Measurements from ENCODE around the gene HPSE2.

Gene HPSE2

DNA sequence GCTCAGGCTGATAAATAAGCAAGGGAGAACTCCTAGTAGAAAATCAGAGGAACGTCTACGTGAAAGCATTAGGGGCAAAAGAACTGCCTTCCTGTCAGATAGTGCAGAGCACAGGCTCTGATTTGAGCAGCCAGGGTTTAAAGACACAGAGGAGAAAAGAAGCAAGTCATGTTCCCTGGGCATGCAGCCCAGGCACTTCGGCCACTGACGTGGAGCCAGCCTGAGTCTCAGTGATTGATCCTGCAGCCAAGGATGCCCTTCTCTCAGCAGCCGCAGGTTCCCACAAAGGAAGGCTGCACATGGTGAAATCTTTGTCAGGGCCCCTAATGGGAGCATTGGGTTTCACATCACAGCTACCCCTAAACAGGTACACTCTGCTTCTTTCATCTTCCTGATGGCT lies 627.2 kb downstream of the HPSE2 start:
- TF ChIP-seq, protein P1, sequence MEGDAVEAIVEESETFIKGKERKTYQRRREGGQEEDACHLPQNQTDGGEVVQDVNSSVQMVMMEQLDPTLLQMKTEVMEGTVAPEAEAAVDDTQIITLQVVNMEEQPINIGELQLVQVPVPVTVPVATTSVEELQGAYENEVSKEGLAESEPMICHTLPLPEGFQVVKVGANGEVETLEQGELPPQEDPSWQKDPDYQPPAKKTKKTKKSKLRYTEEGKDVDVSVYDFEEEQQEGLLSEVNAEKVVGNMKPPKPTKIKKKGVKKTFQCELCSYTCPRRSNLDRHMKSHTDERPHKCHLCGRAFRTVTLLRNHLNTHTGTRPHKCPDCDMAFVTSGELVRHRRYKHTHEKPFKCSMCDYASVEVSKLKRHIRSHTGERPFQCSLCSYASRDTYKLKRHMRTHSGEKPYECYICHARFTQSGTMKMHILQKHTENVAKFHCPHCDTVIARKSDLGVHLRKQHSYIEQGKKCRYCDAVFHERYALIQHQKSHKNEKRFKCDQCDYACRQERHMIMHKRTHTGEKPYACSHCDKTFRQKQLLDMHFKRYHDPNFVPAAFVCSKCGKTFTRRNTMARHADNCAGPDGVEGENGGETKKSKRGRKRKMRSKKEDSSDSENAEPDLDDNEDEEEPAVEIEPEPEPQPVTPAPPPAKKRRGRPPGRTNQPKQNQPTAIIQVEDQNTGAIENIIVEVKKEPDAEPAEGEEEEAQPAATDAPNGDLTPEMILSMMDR (IDR thresholded peaks at IDR 0.05; ENCODE audit: borderline replicate concordance, insufficient read depth, low read depth, low read length): no peak
- no peak overlapping the region for H3K4me3 ChIP-seq (ENCODE audit: low read depth, low read length)

DNA sequence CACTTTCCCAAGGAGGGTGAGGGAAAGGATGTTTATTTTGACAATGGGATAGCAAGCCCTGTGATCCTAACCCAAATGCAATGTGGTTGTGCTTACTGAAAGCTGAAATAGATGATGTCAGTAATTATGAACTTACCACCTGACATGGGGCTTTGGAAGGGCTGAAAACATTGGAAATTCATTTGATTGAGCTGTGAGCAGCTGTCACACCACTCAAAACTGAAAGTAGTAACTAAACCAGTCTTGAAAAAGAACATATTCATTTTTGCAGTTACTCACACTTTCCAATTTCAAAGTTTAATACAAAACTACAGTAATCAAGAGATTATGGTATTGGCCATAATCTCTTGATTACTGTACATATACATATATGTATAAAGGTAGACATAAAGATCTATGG lies 633.4 kb downstream of the HPSE2 start:
- TF ChIP-seq, protein P1 (IDR thresholded peaks at IDR 0.05; ENCODE audit: borderline replicate concordance, insufficient read depth, low read depth, low read length): no peak
- H3K4me3 ChIP-seq (ENCODE audit: low read depth, low read length): no peak overlapping the region

DNA sequence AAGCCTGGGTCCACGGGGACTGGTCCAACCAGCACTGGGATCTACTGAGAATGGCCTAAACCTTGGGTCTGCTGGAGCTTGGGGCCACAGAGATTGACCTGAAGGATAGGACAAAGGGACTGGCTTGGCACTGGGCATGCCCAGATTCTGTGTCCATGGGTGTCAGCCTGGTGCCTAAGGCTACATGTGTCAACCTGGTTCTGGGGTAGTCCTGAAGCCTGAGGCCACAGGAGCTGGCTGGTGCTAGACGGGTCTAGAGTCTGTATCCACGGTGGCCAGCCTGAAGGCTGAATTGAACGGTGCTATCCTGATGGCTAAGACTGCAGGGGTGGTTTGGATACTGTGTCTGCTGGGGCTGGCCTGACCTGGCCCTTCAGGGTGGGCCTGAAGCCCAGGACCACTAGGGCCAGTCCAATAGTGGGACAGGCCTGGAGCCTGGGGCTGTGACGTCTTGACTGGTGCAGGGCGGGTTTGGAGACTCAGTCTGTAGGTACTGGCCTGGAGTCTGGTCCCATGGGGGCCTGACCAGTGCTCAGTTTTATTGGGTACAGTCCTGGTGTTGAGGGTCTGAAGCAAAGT lies 636.5 kb downstream of the HPSE2 start:
- TF ChIP-seq, protein P1 (IDR thresholded peaks at IDR 0.05; ENCODE audit: borderline replicate concordance, insufficient read depth, low read depth, low read length): no peak
- no peak overlapping the region for H3K4me3 ChIP-seq (ENCODE audit: low read depth, low read length)

- H3K4me3 ChIP-seq (ENCODE audit: low read depth, low read length): no peak overlapping the region
- TF ChIP-seq, protein P1 (IDR thresholded peaks at IDR 0.05; ENCODE audit: borderline replicate concordance, insufficient read depth, low read depth, low read length): no peak
Measured at GRCh38 chr10:98596404-98596803, 639.2 kb downstream of the HPSE2 start.

- TF ChIP-seq, protein P1 (IDR thresholded peaks at IDR 0.05; ENCODE audit: borderline replicate concordance, insufficient read depth, low read depth, low read length): no peak
- H3K4me3 ChIP-seq (ENCODE audit: low read depth, low read length): no peak overlapping the region
Measured at GRCh38 chr10:98589691-98590090, 646.0 kb downstream of the HPSE2 start.

DNA sequence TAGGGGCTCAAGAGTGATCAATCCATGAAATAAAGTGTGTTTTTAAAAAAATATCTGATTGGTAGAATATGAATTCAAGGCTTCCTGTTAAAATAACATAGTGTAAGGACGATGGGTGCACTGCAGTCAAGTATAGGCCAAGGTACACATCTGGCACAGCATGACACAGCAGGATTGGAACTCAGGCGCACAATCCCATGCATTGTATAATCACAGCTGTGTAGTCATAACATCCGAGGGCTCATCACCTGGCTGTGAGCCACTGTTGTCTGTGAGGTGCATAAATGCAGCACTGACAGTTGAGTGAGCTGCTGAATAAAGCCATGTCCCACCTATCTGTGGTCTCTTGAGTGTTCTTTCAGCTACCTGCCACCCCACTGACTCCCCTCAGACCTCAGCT lies 646.6 kb downstream of the HPSE2 start:
- no peak overlapping the region for H3K4me3 ChIP-seq (ENCODE audit: low read depth, low read length)

More for the DNA sequence above, 646.6 kb downstream of the HPSE2 start:
- TF ChIP-seq, protein P1 (IDR thresholded peaks at IDR 0.05; ENCODE audit: borderline replicate concordance, insufficient read depth, low read depth, low read length): no peak
